ENCODE data around the gene LAIR2.

GRCh38 chr19:54458648-54459281, 43.9 kb upstream of the LAIR2 start:
- TF ChIP-seq, protein P1, sequence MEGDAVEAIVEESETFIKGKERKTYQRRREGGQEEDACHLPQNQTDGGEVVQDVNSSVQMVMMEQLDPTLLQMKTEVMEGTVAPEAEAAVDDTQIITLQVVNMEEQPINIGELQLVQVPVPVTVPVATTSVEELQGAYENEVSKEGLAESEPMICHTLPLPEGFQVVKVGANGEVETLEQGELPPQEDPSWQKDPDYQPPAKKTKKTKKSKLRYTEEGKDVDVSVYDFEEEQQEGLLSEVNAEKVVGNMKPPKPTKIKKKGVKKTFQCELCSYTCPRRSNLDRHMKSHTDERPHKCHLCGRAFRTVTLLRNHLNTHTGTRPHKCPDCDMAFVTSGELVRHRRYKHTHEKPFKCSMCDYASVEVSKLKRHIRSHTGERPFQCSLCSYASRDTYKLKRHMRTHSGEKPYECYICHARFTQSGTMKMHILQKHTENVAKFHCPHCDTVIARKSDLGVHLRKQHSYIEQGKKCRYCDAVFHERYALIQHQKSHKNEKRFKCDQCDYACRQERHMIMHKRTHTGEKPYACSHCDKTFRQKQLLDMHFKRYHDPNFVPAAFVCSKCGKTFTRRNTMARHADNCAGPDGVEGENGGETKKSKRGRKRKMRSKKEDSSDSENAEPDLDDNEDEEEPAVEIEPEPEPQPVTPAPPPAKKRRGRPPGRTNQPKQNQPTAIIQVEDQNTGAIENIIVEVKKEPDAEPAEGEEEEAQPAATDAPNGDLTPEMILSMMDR (IDR thresholded peaks at IDR 0.05; ENCODE audit: low read depth, low read length, missing input control), result no peak
- TF ChIP-seq HNF4G (IDR thresholded peaks at IDR 0.05) (no peak), JUND (IDR thresholded peaks at IDR 0.05) (no peak), MAX (IDR thresholded peaks at IDR 0.05) (no peak), SP1 (IDR thresholded peaks at IDR 0.05) (no peak), RAD21 (IDR thresholded peaks at IDR 0.05) (no peak), RXRA (IDR thresholded peaks at IDR 0.05) (no peak), YY1 (IDR thresholded peaks at IDR 0.05) (no peak), NR2F2 (IDR thresholded peaks at IDR 0.05) (no peak), ATF3 (IDR thresholded peaks at IDR 0.05) (no peak)
- TF ChIP-seq, protein P2, sequence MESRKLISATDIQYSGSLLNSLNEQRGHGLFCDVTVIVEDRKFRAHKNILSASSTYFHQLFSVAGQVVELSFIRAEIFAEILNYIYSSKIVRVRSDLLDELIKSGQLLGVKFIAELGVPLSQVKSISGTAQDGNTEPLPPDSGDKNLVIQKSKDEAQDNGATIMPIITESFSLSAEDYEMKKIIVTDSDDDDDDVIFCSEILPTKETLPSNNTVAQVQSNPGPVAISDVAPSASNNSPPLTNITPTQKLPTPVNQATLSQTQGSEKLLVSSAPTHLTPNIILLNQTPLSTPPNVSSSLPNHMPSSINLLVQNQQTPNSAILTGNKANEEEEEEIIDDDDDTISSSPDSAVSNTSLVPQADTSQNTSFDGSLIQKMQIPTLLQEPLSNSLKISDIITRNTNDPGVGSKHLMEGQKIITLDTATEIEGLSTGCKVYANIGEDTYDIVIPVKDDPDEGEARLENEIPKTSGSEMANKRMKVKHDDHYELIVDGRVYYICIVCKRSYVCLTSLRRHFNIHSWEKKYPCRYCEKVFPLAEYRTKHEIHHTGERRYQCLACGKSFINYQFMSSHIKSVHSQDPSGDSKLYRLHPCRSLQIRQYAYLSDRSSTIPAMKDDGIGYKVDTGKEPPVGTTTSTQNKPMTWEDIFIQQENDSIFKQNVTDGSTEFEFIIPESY (IDR thresholded peaks at IDR 0.05), result no peak
- TF ChIP-seq, protein P3, sequence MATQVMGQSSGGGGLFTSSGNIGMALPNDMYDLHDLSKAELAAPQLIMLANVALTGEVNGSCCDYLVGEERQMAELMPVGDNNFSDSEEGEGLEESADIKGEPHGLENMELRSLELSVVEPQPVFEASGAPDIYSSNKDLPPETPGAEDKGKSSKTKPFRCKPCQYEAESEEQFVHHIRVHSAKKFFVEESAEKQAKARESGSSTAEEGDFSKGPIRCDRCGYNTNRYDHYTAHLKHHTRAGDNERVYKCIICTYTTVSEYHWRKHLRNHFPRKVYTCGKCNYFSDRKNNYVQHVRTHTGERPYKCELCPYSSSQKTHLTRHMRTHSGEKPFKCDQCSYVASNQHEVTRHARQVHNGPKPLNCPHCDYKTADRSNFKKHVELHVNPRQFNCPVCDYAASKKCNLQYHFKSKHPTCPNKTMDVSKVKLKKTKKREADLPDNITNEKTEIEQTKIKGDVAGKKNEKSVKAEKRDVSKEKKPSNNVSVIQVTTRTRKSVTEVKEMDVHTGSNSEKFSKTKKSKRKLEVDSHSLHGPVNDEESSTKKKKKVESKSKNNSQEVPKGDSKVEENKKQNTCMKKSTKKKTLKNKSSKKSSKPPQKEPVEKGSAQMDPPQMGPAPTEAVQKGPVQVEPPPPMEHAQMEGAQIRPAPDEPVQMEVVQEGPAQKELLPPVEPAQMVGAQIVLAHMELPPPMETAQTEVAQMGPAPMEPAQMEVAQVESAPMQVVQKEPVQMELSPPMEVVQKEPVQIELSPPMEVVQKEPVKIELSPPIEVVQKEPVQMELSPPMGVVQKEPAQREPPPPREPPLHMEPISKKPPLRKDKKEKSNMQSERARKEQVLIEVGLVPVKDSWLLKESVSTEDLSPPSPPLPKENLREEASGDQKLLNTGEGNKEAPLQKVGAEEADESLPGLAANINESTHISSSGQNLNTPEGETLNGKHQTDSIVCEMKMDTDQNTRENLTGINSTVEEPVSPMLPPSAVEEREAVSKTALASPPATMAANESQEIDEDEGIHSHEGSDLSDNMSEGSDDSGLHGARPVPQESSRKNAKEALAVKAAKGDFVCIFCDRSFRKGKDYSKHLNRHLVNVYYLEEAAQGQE (IDR thresholded peaks at IDR 0.05), result no peak

All from liver (tissue), 3 donors.